H9 (cell line): ENCODE measurements around the gene GPR137B. TPM values are rescaled to one million over a fixed set of nuclear protein-coding genes. Genes with fewer than 3 reads are reported as not detected.

Experiments used
- DNase-seq: peaks from one replicate; pipeline ENCODE4 v3.0.0-alpha.2; 2017
- H2AFZ ChIP-seq: one replicate; pipeline ENCODE4 v1.6.1; 2013; ENCODE audit warnings: mild to moderate bottlenecking, low read length, control low read depth, moderate library complexity
- H2AK5ac ChIP-seq: 2 replicates; pipeline ENCODE4 v1.6.1; 2013; ENCODE audit warnings: low read length, control low read depth, mixed read lengths; ENCODE audit not compliant: insufficient read length
- H2BK120ac ChIP-seq: one replicate; pipeline ENCODE4 v1.6.1; 2013; ENCODE audit warnings: low read depth, mild to moderate bottlenecking, low read length, control low read depth, inconsistent platforms; ENCODE audit not compliant: poor library complexity, severe bottlenecking
- H2BK12ac ChIP-seq: 2 replicates; pipeline ENCODE4 v1.6.1; 2013; ENCODE audit warnings: low read length, control low read depth, mixed read lengths, low read depth; ENCODE audit not compliant: insufficient read length
- H2BK15ac ChIP-seq: 2 replicates; pipeline ENCODE4 v1.6.1; 2013; ENCODE audit warnings: low read depth, low read length, control low read depth
- H2BK20ac ChIP-seq: one replicate; pipeline ENCODE4 v1.6.1; 2013; ENCODE audit warnings: low read depth, mild to moderate bottlenecking, low read length, control low read depth, inconsistent platforms; ENCODE audit not compliant: poor library complexity, severe bottlenecking
- H2BK5ac ChIP-seq: 2 replicates; pipeline ENCODE4 v1.6.1; 2013; ENCODE audit warnings: low read length, control low read depth, mixed read lengths; ENCODE audit not compliant: insufficient read length
- H3K14ac ChIP-seq: 2 replicates; pipeline ENCODE4 v1.6.1; 2013; ENCODE audit warnings: low read length, control low read depth; ENCODE audit not compliant: insufficient read depth
- H3K18ac ChIP-seq: 2 replicates; pipeline ENCODE4 v1.6.1; 2013; ENCODE audit warnings: low read depth, mild to moderate bottlenecking, mixed read lengths, low read length, control low read depth; ENCODE audit not compliant: insufficient read length
- H3K23ac ChIP-seq: 2 replicates; pipeline ENCODE4 v1.6.1; 2013; ENCODE audit warnings: low read length, control low read depth, mixed read lengths, low read depth; ENCODE audit not compliant: insufficient read length
- H3K23me2 ChIP-seq: 2 replicates; pipeline ENCODE4 v1.6.1; 2013; ENCODE audit warnings: low read depth, mild to moderate bottlenecking, mixed read lengths, low read length, control low read depth; ENCODE audit not compliant: insufficient read length, poor library complexity, severe bottlenecking
- H3K27ac ChIP-seq: 2 replicates; pipeline ENCODE4 v1.5.1; 2013; ENCODE audit warnings: low read length, control low read depth, mixed read lengths, low read depth; ENCODE audit not compliant: insufficient read length
- H3K27me3 ChIP-seq: 2 replicates; pipeline ENCODE4 v1.6.1; 2013; ENCODE audit warnings: low read length, control low read depth, inconsistent platforms; ENCODE audit not compliant: insufficient read depth
- H3K4ac ChIP-seq: 2 replicates; pipeline ENCODE4 v1.6.1; 2013; ENCODE audit warnings: low read depth, mild to moderate bottlenecking, control low read depth, inconsistent platforms, low read length, moderate library complexity
- H3K4me1 ChIP-seq: 2 replicates; pipeline ENCODE4 v1.6.1; 2013; ENCODE audit warnings: low read length, control low read depth, inconsistent platforms; ENCODE audit not compliant: insufficient read depth
- H3K4me2 ChIP-seq: 2 replicates; pipeline ENCODE4 v1.6.1; 2013; ENCODE audit warnings: low read length, control low read depth, mixed read lengths; ENCODE audit not compliant: insufficient read length, insufficient read depth
- H3K56ac ChIP-seq: 2 replicates; pipeline ENCODE4 v1.6.1; 2013; ENCODE audit warnings: low read depth, mild to moderate bottlenecking, mixed read lengths, low read length, control low read depth; ENCODE audit not compliant: insufficient read length
- H3K79me1 ChIP-seq: 2 replicates; pipeline ENCODE4 v1.6.1; 2013; ENCODE audit warnings: low read depth, mild to moderate bottlenecking, moderate library complexity, low read length, control low read depth, inconsistent platforms; ENCODE audit not compliant: insufficient read depth, poor library complexity, severe bottlenecking
- H3K79me2 ChIP-seq: 2 replicates; pipeline ENCODE4 v1.6.1; 2013; ENCODE audit warnings: low read length, control low read depth, inconsistent platforms; ENCODE audit not compliant: insufficient read depth
- H3K9ac ChIP-seq: 2 replicates; pipeline ENCODE4 v1.6.1; 2013; ENCODE audit warnings: low read length, control low read depth, mixed read lengths; ENCODE audit not compliant: insufficient read length; ENCODE audit errors: extremely low read depth
- H3K9me3 ChIP-seq: one replicate; pipeline ENCODE4 v1.6.1; 2013; ENCODE audit warnings: low read depth, low read length, inconsistent platforms; ENCODE audit not compliant: control insufficient read depth
- H3T11ph ChIP-seq: one replicate; pipeline ENCODE4 v1.6.1; 2013; ENCODE audit warnings: mild to moderate bottlenecking, low read length, control low read depth, inconsistent platforms
- H4K20me1 ChIP-seq: one replicate; pipeline ENCODE4 v1.6.1; 2013; ENCODE audit not compliant: control insufficient read depth, insufficient read length, insufficient read depth
- H4K5ac ChIP-seq: 2 replicates; pipeline ENCODE4 v1.6.1; 2013; ENCODE audit warnings: low read depth, mild to moderate bottlenecking, mixed read lengths, low read length, control low read depth; ENCODE audit not compliant: insufficient read length
- H4K8ac ChIP-seq: replicated peaks from 2 replicates; pipeline ENCODE4 v1.6.1; 2013; ENCODE audit warnings: low read length, control low read depth, mixed read lengths, low read depth; ENCODE audit not compliant: insufficient read length
- H4K91ac ChIP-seq: 2 replicates; pipeline ENCODE4 v1.6.1; 2013; ENCODE audit warnings: low read depth, mild to moderate bottlenecking, moderate library complexity, mixed read lengths, low read length, control low read depth; ENCODE audit not compliant: insufficient read length
- H3K27ac Mint-ChIP-seq, 3 experiments: 2 replicates in 2 of 3; 3 replicates in 1 of 3; pipeline ENCODE4 v1.8.0; 2020 to 2021; ENCODE audit warnings: mixed read lengths in 3 of 3, mild to moderate bottlenecking in 1 of 3, moderate library complexity in 1 of 3
- H3K27me3 Mint-ChIP-seq: 2 replicates; pipeline ENCODE4 v1.8.0; 2021; ENCODE audit warnings: low read depth, mild to moderate bottlenecking, moderate library complexity, mixed read lengths
- H3K36me3 Mint-ChIP-seq, 3 experiments: 2 replicates in 2 of 3; 3 replicates in 1 of 3; pipeline ENCODE4 v1.8.0; 2020 to 2021; ENCODE audit warnings: low read depth in 3 of 3, mixed read lengths in 3 of 3; ENCODE audit not compliant: insufficient read depth in 1 of 3
- H3K4me1 Mint-ChIP-seq, 2 experiments: 2 replicates each; pipeline ENCODE4 v1.8.0; 2020; ENCODE audit warnings: mixed read lengths in 2 of 2
- H3K4me3 Mint-ChIP-seq, 2 experiments: 2 replicates in 1 of 2; 3 replicates in 1 of 2; pipeline ENCODE4 v1.8.0; 2020 to 2021; ENCODE audit warnings: mild to moderate bottlenecking in 2 of 2, mixed read lengths in 2 of 2, moderate library complexity in 1 of 2
- H3K9me3 Mint-ChIP-seq, 2 experiments: 2 replicates in 1 of 2; 3 replicates in 1 of 2; pipeline ENCODE4 v1.8.0; 2020; ENCODE audit warnings: mild to moderate bottlenecking in 2 of 2, mixed read lengths in 2 of 2, moderate library complexity in 1 of 2
- WGBS: extraction: QIAGEN DNeasy Blood & Tissue Kit; methylation state at CpG from one replicate; pipeline ENCODE4 v1.1.7; 2013; ENCODE audit warnings: missing lambda C conversion rate, low lambda C conversion rate, mixed read lengths; ENCODE audit not compliant: insufficient read length; ENCODE audit errors: extremely low coverage; 5-methylcytosine and 5-hydroxymethylcytosine counted together
- total RNA-seq: library from RNA; stranded (reverse); gene quantifications from 2 replicates; pipeline ENCODE4 v1.2.1, GENCODE V29; 2021
- TF ChIP-seq, protein P1 (sequence below): fragments of 200-600 bp; sonication (generic); conservative IDR thresholded peaks from 3 replicates; pipeline ENCODE4 v1.8.0; 2021; ENCODE audit warnings: antibody characterized with exemption, mild to moderate bottlenecking

The GPR137B gene
- total RNA-seq, 1 experiment from 2014 or later, result 5.9 TPM

DNA sequence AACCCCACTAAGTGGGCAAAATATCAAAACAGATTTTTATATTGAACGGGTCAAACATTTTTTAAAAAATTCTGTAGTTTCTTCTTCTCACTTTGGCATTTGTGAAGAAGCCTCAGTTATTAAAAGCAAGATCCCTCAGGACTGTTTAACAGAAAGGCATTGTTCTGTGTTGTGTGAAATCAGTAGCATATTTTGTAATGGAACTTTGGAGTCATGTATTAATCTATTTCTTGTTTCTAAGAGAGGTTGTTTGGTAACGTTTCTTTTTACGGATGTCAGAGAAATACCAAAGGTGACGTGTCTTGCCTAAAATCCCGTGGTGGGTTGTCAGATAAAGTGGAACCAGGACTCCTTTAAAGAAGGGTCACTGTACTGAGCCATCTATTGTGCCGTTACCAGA is 23.7 kb downstream of the GPR137B start:
- peaks cover under 1% of the 10 kb centered on the region; the same call in 1 of the 2 replicates for H3K27me3 Mint-ChIP-seq
- no peak overlapping the region for H3K9ac ChIP-seq
- TF ChIP-seq, protein P1, sequence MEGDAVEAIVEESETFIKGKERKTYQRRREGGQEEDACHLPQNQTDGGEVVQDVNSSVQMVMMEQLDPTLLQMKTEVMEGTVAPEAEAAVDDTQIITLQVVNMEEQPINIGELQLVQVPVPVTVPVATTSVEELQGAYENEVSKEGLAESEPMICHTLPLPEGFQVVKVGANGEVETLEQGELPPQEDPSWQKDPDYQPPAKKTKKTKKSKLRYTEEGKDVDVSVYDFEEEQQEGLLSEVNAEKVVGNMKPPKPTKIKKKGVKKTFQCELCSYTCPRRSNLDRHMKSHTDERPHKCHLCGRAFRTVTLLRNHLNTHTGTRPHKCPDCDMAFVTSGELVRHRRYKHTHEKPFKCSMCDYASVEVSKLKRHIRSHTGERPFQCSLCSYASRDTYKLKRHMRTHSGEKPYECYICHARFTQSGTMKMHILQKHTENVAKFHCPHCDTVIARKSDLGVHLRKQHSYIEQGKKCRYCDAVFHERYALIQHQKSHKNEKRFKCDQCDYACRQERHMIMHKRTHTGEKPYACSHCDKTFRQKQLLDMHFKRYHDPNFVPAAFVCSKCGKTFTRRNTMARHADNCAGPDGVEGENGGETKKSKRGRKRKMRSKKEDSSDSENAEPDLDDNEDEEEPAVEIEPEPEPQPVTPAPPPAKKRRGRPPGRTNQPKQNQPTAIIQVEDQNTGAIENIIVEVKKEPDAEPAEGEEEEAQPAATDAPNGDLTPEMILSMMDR, result no peak
- no peak overlapping the region for H3K18ac ChIP-seq
- peaks cover 23 to 46% (median 26%) of the 10 kb centered on the region in 3 experiments for H3K36me3 Mint-ChIP-seq
- no peaks in the 10 kb centered on the region for H3K79me2 ChIP-seq
- H3K4me1 ChIP-seq, result no peaks in the 10 kb centered on the region
- H3K4ac ChIP-seq, result no peak overlapping the region
- H3K14ac ChIP-seq, result no peak overlapping the region
- no peak overlapping the region for H3K56ac ChIP-seq
- H4K5ac ChIP-seq, result no peak overlapping the region
- H3K9me3 ChIP-seq, result no peaks in the 10 kb centered on the region
- no peak overlapping the region for H3K23ac ChIP-seq
- DNase-seq, result no peak
- H2BK12ac ChIP-seq, result no peak overlapping the region
- no peak overlapping the region for H2BK15ac ChIP-seq
- no peak overlapping the region for H3T11ph ChIP-seq
- no CpG with 5 or more reads among the region's 6 CpGs for WGBS
- H3K27ac ChIP-seq, result no peak overlapping the region
- H4K91ac ChIP-seq, result no peak overlapping the region
- no peaks in the 10 kb centered on the region for H3K23me2 ChIP-seq
- no peak overlapping the region for H3K4me3 Mint-ChIP-seq
- H2BK5ac ChIP-seq, result no peak overlapping the region
- H3K79me1 ChIP-seq, result no peaks in the 10 kb centered on the region
- no peak overlapping the region for H2BK120ac ChIP-seq
- H3K27me3 ChIP-seq, result no peaks in the 10 kb centered on the region
- H2AFZ ChIP-seq, result no peak overlapping the region
- peaks cover 9 to 14% of the 10 kb centered on the region in 2 experiments for H3K4me1 Mint-ChIP-seq
- H2AK5ac ChIP-seq, result no peak overlapping the region
- no peak overlapping the region for H4K8ac ChIP-seq
- no peak overlapping the region for H3K27ac Mint-ChIP-seq
- H2BK20ac ChIP-seq, result no peak overlapping the region
- H4K20me1 ChIP-seq, result no peaks in the 10 kb centered on the region
- no peak overlapping the region for H3K4me2 ChIP-seq
- H3K9me3 Mint-ChIP-seq, result peaks cover 19 to 22% of the 10 kb centered on the region in 2 experiments
